Measurements from ENCODE around the gene STEAP1. TPM values are rescaled to one million over a fixed set of nuclear protein-coding genes. Genes with fewer than 3 reads are reported as not detected.

STEAP1 gene
- total RNA-seq, 1 experiment from 2014 or later: 4.1 TPM

DNA sequence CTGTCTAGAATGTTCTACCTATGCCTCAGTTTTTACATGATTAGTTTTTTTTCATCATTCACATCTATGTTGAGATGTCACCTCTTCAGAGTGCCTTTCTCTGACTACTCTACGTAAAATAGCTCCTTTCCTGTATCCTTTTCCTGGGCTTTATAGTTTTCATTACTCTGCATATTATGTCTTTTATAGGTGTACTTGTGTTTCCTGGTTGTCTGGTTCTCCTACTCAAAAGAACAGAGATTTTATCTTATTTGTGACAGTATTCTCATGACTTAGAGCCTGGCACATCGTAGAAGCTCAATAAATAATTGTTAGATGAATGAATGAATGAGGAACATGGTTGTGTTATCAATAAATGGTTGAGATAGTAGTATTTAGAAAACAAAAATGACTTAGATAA is 17.9 kb downstream of the STEAP1 start:
- Mint-ChIP-seq H3K36me3 (ENCODE audit: insufficient read depth in 1 of 3, low read depth in 3 of 3) (peaks cover 0 to 5% (median 1%) of the 10 kb centered on the region in 3 experiments; a peak in 2 of 7 replicates), H3K4me1 (no peaks in the 10 kb centered on the region), H3K9me3 (peaks cover 8 to 12% of the 10 kb centered on the region in 2 experiments; a peak in 3 of 5 replicates), H3K4me3 (no peak overlapping the region; a peak in 1 of 5 replicates), H3K27ac (no peak overlapping the region), H3K27me3 (ENCODE audit: low read depth) (no peaks in the 10 kb centered on the region)
- H3K14ac ChIP-seq (ENCODE audit: insufficient read depth, low read length): no peak overlapping the region
- no CpG with 5 or more reads among the region's 2 CpGs for WGBS (ENCODE audit: extremely low coverage, insufficient read length, low lambda C conversion rate)
- H3K4ac ChIP-seq (ENCODE audit: low read depth, low read length): no peak overlapping the region
- no peak overlapping the region for H2BK15ac ChIP-seq (ENCODE audit: low read depth, low read length)
- H2BK20ac ChIP-seq (ENCODE audit: low read depth, low read length, poor library complexity, severe bottlenecking): no peak overlapping the region
- no peak overlapping the region for H2AK5ac ChIP-seq (ENCODE audit: insufficient read length, low read length)
- H2BK12ac ChIP-seq (ENCODE audit: insufficient read length, low read depth, low read length): no peak overlapping the region
- no peaks in the 10 kb centered on the region for H3K79me1 ChIP-seq (ENCODE audit: insufficient read depth, low read depth, low read length, poor library complexity, severe bottlenecking)
- no peaks in the 10 kb centered on the region for H3K27me3 ChIP-seq (ENCODE audit: insufficient read depth, low read length)
- no peak overlapping the region for H2BK120ac ChIP-seq (ENCODE audit: low read depth, low read length, poor library complexity, severe bottlenecking)
- H3T11ph ChIP-seq (ENCODE audit: low read length): no peak overlapping the region
- no peak overlapping the region for H2AFZ ChIP-seq (ENCODE audit: low read length)
- H3K23me2 ChIP-seq (ENCODE audit: insufficient read length, low read depth, low read length, poor library complexity, severe bottlenecking): no peaks in the 10 kb centered on the region
- no peaks in the 10 kb centered on the region for H3K79me2 ChIP-seq (ENCODE audit: insufficient read depth, low read length)
- no peak overlapping the region for H4K5ac ChIP-seq (ENCODE audit: insufficient read length, low read depth, low read length)
- H3K9me3 ChIP-seq (ENCODE audit: control insufficient read depth, low read depth, low read length): no peaks in the 10 kb centered on the region
- no peak overlapping the region for H2BK5ac ChIP-seq (ENCODE audit: insufficient read length, low read length)
- no peak overlapping the region for H3K18ac ChIP-seq (ENCODE audit: insufficient read length, low read depth, low read length)
- no peak for TF ChIP-seq CTCF (conservative IDR thresholded peaks at IDR 0.05)
- H3K4me2 ChIP-seq (ENCODE audit: insufficient read depth, insufficient read length, low read length): no peak overlapping the region
- no peak overlapping the region for H3K56ac ChIP-seq (ENCODE audit: insufficient read length, low read depth, low read length)
- H3K27ac ChIP-seq (ENCODE audit: insufficient read length, low read depth, low read length): no peak overlapping the region
- no peaks in the 10 kb centered on the region for H3K4me1 ChIP-seq (ENCODE audit: insufficient read depth, low read length)
- no peak overlapping the region for H3K23ac ChIP-seq (ENCODE audit: insufficient read length, low read depth, low read length)
- no peak overlapping the region for H4K91ac ChIP-seq (ENCODE audit: insufficient read length, low read depth, low read length)
- H3K9ac ChIP-seq (ENCODE audit: extremely low read depth, insufficient read length, low read length): no peak overlapping the region
- no peak overlapping the region for H4K8ac ChIP-seq (replicated peaks; ENCODE audit: insufficient read length, low read depth, low read length)
- H4K20me1 ChIP-seq (ENCODE audit: control insufficient read depth, insufficient read depth, insufficient read length): no peaks in the 10 kb centered on the region
- no peak for DNase-seq

Measured in H9 (cell line).